ENCODE data around the gene TBCD.

Gene TBCD

DNA sequence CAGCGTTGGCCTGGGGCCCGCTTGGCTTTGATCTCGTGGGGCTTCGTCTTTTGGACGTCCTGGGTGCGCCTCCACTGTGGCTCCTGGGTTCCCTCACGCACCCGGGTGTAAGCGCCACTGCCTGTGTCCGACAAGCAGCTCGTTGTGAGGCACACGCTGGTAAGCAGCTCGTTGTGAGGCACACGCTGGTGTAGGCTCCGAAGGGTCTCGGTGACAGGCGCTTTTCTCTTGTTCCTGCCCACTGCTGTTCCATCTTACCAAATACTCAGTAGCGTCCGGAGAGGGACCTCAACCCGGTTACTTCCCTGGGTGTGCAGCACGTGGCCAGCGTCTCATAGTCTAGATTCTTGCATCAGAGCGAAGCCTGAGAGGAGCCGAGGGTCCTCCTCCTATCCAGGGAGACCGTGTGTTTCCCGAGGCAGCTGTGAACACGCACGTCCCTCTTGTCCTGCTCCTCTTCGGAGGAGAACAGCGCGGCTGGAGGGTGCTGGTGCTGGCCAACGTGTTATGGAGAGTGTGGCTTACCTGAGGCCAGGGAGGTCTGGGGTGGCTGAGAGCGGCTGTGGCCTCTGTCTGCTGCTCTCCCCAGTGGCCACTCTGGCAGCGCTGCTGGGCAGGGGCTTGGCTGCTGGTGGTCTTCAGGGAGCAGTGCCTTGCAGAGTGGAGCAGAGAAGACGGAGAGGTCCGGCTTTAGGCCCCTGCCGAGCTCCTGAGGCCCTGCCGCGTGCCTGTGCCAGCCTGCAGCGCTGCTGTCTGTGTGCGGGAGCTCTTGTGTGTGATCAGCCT, 120.1 kb downstream of the TBCD start:
- H3K4me3 ChIP-seq, result peak overlapping the region; percentile 6; the same call in 1 of the 2 replicates
- peak overlapping the region; percentile 92 for H3K27ac ChIP-seq
- peaks cover 65% of the 10 kb centered on the region for H4K20me1 ChIP-seq
- H3K4me1 ChIP-seq, result peaks cover 99% of the 10 kb centered on the region
- H3K9me3 ChIP-seq, result no peaks in the 10 kb centered on the region
- peaks cover 5% of the 10 kb centered on the region; the same call in 1 of the 2 replicates for H3K27me3 ChIP-seq
- H3K4me2 ChIP-seq, result peak overlapping the region; percentile 100
- peak overlapping the region; percentile 79 for H3K9ac ChIP-seq
- H3K36me3 ChIP-seq, result peaks cover 12% of the 10 kb centered on the region
- no peak for TF ChIP-seq Cebpa-rat (IDR thresholded peaks at IDR 0.05)

- H4K20me1 ChIP-seq, result peaks cover 65% of the 10 kb centered on the region
These were observed 121.0 kb downstream of the TBCD start for GRCh38 chr17:82872591-82873520.

DNA sequence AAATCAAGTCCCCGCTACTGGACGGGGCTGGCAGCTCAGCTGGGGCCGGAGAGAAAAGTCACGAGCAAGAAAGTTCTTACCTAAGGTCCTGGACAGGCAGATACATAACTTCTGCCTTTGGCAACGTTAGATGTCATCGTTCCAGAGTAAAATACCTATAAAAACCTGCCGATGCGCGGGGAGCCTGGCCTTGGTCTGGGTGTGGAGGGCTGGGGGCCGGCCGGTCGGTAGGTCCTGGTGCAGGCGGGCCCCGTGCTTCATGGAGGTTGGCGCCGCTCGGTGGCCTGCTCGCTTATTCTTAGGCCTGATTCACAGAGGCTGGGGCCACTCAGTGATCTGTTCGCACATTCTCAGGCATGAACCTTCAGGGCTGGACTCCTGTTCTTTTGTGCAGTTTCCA, 121.7 kb downstream of the TBCD start:
- H3K4me1 ChIP-seq, result peaks cover 99% of the 10 kb centered on the region
- H3K27me3 ChIP-seq, result no peaks in the 10 kb centered on the region
- H3K9ac ChIP-seq, result 0 out of 2 replicates have a peak overlapping the region, but pooled peaks have one; percentile 31
- peaks cover 65% of the 10 kb centered on the region for H4K20me1 ChIP-seq
- H3K4me2 ChIP-seq, result peak overlapping the region; percentile 100
- peaks cover 12% of the 10 kb centered on the region for H3K36me3 ChIP-seq
- no peak overlapping the region for H3K4me3 ChIP-seq
- no peaks in the 10 kb centered on the region for H3K9me3 ChIP-seq
- peak overlapping the region; percentile 92 for H3K27ac ChIP-seq
- TF ChIP-seq Cebpa-rat (IDR thresholded peaks at IDR 0.05), result no peak

More at GRCh38 chr17:82872591-82873520, 121.0 kb downstream of the TBCD start:
- H3K27me3 ChIP-seq, result peaks cover 4% of the 10 kb centered on the region; the same call in 1 of the 2 replicates
- no peaks in the 10 kb centered on the region for H3K9me3 ChIP-seq
- peak overlapping the region; percentile 79 for H3K9ac ChIP-seq
- H3K36me3 ChIP-seq, result peaks cover 12% of the 10 kb centered on the region
- peak overlapping the region; percentile 6; the same call in 1 of the 2 replicates for H3K4me3 ChIP-seq
- peaks cover 99% of the 10 kb centered on the region for H3K4me1 ChIP-seq
- H3K27ac ChIP-seq, result peak overlapping the region; percentile 92
- no peak for TF ChIP-seq Cebpa-rat (IDR thresholded peaks at IDR 0.05)
- H3K4me2 ChIP-seq, result peak overlapping the region; percentile 100

DNA sequence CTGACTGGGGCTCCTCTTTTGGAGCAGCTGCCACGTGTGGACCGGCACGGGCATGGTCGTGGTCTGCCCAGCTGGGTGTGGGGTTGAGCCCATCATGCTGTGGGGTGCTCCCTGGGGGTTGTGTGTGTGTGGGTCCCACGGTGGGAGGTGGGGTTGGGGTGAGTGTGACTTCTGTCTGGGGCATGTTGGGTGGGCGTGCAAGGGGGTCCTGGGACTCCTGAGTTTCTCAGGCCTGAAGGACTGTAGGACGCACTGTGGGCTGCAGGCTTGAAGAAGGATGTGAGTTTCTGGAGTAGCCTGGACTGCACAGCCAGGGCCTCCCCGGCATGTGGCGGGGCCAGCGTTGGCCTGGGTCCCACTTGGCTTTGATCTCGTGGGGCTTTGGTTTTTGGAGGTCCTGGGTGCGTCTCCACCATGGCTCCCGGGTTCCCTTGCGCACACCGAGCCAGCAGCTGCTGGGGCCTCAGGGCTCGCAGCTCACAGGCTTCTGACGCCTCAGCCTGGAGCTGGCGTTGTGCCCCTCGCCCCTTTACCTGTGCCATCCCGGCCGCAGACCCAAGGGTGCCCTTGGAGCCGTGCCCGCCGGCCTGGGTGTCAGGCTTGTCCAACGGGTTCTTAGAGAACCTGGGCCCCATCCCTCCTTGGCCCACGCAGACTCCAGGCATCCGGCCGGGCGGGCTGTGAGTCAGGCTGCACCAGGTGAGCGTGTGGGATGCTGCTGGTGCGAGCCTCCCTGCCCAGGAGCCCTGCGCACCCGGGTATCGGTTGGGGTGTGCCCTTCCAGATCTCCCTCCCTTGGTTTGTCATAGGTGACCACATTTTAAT, 122.4 kb downstream of the TBCD start:
- H3K27me3 ChIP-seq, result no peaks in the 10 kb centered on the region
- TF ChIP-seq Cebpa-rat (IDR thresholded peaks at IDR 0.05), result no peak
- H3K9ac ChIP-seq, result 0 out of 2 replicates have a peak overlapping the region, but pooled peaks have one; percentile 31
- H4K20me1 ChIP-seq, result peaks cover 65% of the 10 kb centered on the region
- no peak overlapping the region for H3K4me3 ChIP-seq
- peaks cover 99% of the 10 kb centered on the region for H3K4me1 ChIP-seq
- peaks cover 13% of the 10 kb centered on the region for H3K36me3 ChIP-seq
- peak overlapping the region; percentile 92 for H3K27ac ChIP-seq
- H3K4me2 ChIP-seq, result peak overlapping the region; percentile 100
- no peaks in the 10 kb centered on the region for H3K9me3 ChIP-seq

DNA sequence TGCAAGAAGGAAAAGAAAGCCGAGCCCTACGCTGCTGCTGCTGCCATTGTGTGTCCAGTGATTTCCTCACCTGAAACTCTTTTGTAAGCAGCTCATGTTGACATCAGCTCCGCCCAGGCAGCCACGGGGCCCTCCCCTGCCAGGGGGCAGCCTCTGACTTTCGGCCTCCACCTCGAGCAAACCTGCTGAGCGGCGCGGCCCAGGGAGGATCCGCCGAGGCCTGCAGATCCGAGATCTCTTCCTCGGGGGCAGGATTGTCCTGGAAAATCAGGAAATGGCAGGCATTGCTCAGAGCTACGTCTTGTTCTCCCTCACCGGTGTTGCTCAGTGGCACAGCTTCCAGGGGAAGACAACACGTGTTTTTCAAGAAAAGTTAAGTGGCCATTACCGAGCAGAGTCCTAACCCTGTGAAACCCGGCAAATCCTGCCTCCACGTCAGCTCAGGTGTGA, 123.6 kb downstream of the TBCD start:
- Histone ChIP-seq H3K9ac (no peak overlapping the region), H3K4me2 (peak overlapping the region; percentile 100), H3K27me3 (no peaks in the 10 kb centered on the region), H3K9me3 (no peaks in the 10 kb centered on the region), H3K4me3 (no peak overlapping the region), H3K27ac (no peak overlapping the region), H4K20me1 (peaks cover 72% of the 10 kb centered on the region), H3K36me3 (peaks cover 21% of the 10 kb centered on the region), H3K4me1 (peaks cover 99% of the 10 kb centered on the region)
- no peak for TF ChIP-seq Cebpa-rat (IDR thresholded peaks at IDR 0.05)

DNA sequence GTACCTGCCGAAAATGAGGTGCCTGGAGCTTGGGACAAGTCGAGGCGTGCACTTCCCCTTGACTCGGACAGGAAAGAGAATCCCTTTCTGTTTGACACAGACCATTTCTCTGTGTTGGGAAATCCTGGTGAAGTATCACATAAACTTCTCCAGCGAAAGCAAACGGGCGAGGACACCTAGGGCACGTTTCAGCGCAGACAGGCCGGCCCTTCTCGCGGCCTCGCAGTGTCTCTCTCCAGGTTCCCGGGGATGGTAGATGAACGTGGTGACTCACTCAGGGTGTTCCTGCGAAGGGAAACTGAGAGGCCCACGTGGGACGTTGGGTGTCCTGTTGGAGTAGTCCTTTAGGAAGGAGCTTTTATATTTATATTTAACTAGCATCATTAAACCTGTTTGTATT, 124.3 kb downstream of the TBCD start:
- Histone ChIP-seq H4K20me1 (peaks cover 79% of the 10 kb centered on the region), H3K9ac (peak overlapping the region; percentile 30; the same call in 1 of the 2 replicates), H3K4me2 (peak overlapping the region; percentile 100), H3K4me1 (peaks cover 100% of the 10 kb centered on the region), H3K27ac (no peak overlapping the region), H3K27me3 (no peaks in the 10 kb centered on the region), H3K36me3 (peaks cover 19% of the 10 kb centered on the region), H3K9me3 (no peaks in the 10 kb centered on the region), H3K4me3 (no peak overlapping the region)
- no peak for TF ChIP-seq Cebpa-rat (IDR thresholded peaks at IDR 0.05)

DNA sequence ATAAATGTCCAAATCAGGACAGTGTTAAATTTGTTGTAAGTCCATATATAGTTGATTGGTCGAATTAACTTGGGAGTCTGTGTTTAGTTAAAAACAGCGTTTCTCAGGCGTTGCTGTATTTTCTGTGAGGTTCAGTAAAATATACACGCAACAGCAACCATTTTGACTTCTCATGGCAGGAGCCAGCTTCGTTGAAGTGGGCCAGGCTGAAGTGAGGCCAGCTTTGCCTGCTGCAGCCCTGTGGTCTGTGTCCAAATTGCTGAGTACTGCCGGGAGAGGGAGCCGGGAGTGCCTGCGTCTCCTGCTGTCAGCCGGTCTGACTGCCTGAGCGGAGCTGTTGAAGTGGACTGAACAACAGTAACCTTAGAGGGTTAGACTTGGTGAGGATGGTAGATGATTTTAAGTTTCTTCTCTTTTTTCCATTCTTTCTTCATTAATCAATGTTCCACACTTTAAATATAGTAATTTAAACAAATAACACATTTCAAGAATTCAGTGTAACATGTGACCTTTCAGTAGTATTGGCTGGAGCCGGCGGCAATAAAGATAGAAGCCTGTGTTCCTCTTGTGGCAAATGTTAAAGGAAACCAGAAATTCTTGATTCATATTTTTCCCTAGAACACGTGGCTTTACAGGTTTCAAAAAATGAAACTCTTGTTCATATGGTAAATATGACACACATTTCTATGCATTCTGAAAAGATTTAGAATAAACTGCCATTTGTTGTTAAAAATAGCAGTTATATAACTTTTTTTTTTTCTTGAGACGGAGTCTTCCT, 124.9 kb downstream of the TBCD start:
- Histone ChIP-seq H3K4me3 (no peak overlapping the region), H3K36me3 (peaks cover 19% of the 10 kb centered on the region), H3K27ac (no peak overlapping the region), H4K20me1 (peaks cover 85% of the 10 kb centered on the region), H3K9ac (peak overlapping the region; percentile 30; the same call in 1 of the 2 replicates), H3K27me3 (no peaks in the 10 kb centered on the region), H3K4me1 (peaks cover 100% of the 10 kb centered on the region), H3K9me3 (no peaks in the 10 kb centered on the region), H3K4me2 (peak overlapping the region; percentile 100)
- TF ChIP-seq Cebpa-rat (IDR thresholded peaks at IDR 0.05), result no peak

DNA sequence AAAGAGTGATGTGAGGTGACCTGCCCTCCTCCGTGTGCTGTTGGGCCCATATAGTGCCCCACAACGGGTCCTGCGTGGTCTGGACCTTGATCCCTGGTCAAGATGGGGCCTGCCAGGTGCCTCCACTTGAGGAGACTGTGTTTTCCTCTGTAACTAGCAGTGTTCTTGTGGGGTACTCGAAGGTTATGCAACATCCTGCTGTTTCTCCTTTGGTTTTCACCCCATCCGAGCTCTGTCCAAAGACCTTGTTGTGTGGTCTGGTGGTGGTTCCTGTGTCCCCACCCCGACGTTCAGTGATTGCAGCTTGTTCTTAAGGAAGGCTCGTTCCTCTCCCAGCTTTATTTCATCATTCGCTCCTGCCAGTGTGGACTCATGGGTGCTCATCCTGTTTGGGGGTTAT, 126.7 kb downstream of the TBCD start:
- Histone ChIP-seq H3K4me2 (peak overlapping the region; percentile 100), H3K4me1 (peaks cover 100% of the 10 kb centered on the region), H3K27me3 (no peaks in the 10 kb centered on the region), H3K9me3 (no peaks in the 10 kb centered on the region), H3K36me3 (peaks cover 19% of the 10 kb centered on the region), H4K20me1 (peaks cover 97% of the 10 kb centered on the region), H3K9ac (no peak overlapping the region), H3K4me3 (no peak overlapping the region), H3K27ac (peak overlapping the region; percentile 3; the same call in 1 of the 2 replicates)
- no peak for TF ChIP-seq Cebpa-rat (IDR thresholded peaks at IDR 0.05)
